Stomach (tissue), 9 donors: ENCODE measurements around the gene PROM2. TPM values are rescaled to one million over a fixed set of nuclear protein-coding genes. Genes with fewer than 3 reads are reported as not detected.

Experiments
- DNase-seq, 2 donors: peaks; one replicate each; pipeline versions ENCODE4 v3.0.0 to v3.0.0-alpha.2; 2013 to 2019
- H3K27ac ChIP-seq, 5 donors: fragments of 200-600 bp in 4 of 5; sonication (generic) in 4 of 5; one replicate each; pipeline ENCODE4 v1.5.1; 2013 to 2019; ENCODE audit warnings: mild to moderate bottlenecking in 1 of 5, moderate library complexity in 1 of 5
- H3K27me3 ChIP-seq, 3 donors: fragments of 200-600 bp; sonication (generic); one replicate each; pipeline ENCODE4 v1.5.1; 2017 to 2019; ENCODE audit warnings: mixed run types in 1 of 3
- H3K36me3 ChIP-seq, 4 donors: fragments of 200-600 bp; sonication (generic); 1 replicate in 3 of 4; 2 replicates in 1 of 4; pipeline ENCODE4 v1.5.1; 2016 to 2019
- H3K4me1 ChIP-seq, 4 donors: fragments of 200-600 bp; sonication (generic); one replicate each; pipeline ENCODE4 v1.5.1; 2016 to 2019
- H3K4me3 ChIP-seq, 4 donors: fragments of 200-600 bp; sonication (generic) in 3 of 4; one replicate each; pipeline ENCODE4 v1.5.1; 2016 to 2019; ENCODE audit warnings: mild to moderate bottlenecking in 1 of 4
- H3K9me3 ChIP-seq, 4 donors: fragments of 200-600 bp; sonication (generic); one replicate each; pipeline ENCODE4 v1.5.1; 2016 to 2019
- EP300 ChIP-seq: sonication (generic); formaldehyde crosslinking; IDR thresholded peaks from one replicate; pipeline ENCODE4 v1.6.1; 2017; ENCODE audit warnings: antibody characterized with exemption
- POLR2A ChIP-seq, 4 donors: fragments of 450-650 bp; IDR thresholded peaks; one replicate each; pipeline ENCODE4 v1.6.1; 2016; ENCODE audit warnings: antibody characterized with exemption in 4 of 4, control low read depth in 2 of 4, mild to moderate bottlenecking in 1 of 4, moderate library complexity in 1 of 4
- POLR2AphosphoS5 ChIP-seq, 3 donors: sonication (generic); formaldehyde crosslinking; IDR thresholded peaks; one replicate each; pipeline ENCODE4 v1.6.1; 2016; ENCODE audit warnings: antibody characterized with exemption in 3 of 3
- WGBS, 5 donors: extraction: QIAGEN DNeasy Blood & Tissue Kit in 3 of 5; methylation state at CpG; one replicate each; pipeline versions ENCODE4 v1.1.5 to v1.1.7; 2013 to 2018; 5-methylcytosine and 5-hydroxymethylcytosine counted together
- intact Hi-C: fragments of 100-400 bp; cut with DNase I; formaldehyde crosslinking; loops from one replicate; pipeline ENCODE4 v1.15.1; 2023; ENCODE audit warnings: low total_unique reads
- polyA plus RNA-seq, 3 donors: library from polyadenylated mRNA; stranded (reverse); fragments of 200-250 nt; gene quantifications; one replicate each; pipeline ENCODE4 v1.2.3, GENCODE V29; 2013
- total RNA-seq, 5 donors: library from RNA; depleted of rRNA; stranded (reverse); fragments of >200 nt; gene quantifications; one replicate each; pipeline versions ENCODE4 v1.1.0 to v1.2.3, GENCODE V29; 2014 to 2016
- TF ChIP-seq, protein P1 (sequence below), 7 experiments: fragments of 450-650 bp in 4 of 7; fragments of 200-600 bp in 3 of 7; sonication (generic) in 3 of 7; IDR thresholded peaks; one replicate each; pipeline ENCODE4 v1.5.1; 2016 to 2019; ENCODE audit warnings: antibody characterized with exemption in 7 of 7, control low read depth in 2 of 7, mild to moderate bottlenecking in 1 of 7
- donor health status: healthy with polysubstance abuse.
- donor health status: Bipolar disorder and iron deficiency.
- donor health status: healthy.

PROM2 gene
- total and polyA plus RNA-seq, 8 donors: 6.0 to 370 (median 27.9) TPM

DNA sequence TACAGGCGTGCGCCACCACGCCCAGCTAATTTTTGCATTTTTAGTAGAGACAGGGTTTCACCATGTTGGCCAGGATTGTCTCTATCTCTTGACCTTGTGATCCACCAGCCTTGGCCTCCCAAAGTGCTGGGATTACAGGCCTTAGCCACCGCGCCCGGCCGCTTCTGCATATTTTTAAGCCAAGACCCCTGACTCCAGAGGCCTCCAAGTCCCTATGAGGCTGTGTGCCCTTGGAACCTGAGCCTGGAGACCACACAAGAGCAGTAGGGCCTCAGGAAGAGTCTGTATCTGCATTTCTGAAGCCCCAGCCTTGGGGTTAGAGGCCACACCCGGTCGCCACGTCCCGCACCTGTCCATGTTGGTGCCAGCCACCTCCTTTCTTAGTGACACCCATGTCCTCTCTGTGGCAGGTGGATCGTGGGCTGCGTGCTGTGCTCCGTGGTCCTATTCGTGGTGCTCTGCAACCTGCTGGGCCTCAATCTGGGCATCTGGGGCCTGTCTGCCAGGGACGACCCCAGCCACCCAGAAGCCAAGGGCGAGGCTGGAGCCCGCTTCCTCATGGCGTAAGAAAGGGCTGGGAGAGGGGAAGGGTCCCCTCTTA is 5.3 kb downstream of the PROM2 start:
- intact Hi-C loops: no loop called here
- peaks cover 6 to 47% (median 39%) of the 10 kb centered on the region in 4 donors for H3K36me3 ChIP-seq
- WGBS, 5 donors: 91 to 96% (median 95%) methylated on average over 14 to 19 of the region's 19 CpGs

DNA sequence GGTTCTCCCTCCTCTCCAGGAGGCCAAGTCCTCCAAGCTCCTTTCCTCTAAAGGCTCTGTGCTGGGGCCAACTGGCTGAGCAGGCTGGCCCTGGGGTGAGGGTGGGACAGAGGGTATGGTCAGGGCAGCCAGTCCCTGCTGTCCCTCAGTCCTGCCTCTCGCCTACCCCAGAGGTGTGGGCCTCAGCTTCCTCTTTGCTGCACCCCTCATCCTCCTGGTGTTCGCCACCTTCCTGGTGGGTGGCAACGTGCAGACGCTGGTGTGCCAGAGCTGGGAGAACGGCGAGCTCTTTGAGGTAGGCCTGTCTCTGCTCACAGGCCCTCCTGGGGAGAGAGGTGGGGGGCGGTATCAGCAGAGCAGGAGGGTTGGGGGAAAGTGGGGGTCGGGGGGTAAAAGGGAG is 6.8 kb downstream of the PROM2 start:
- WGBS, 5 donors: 90 to 94% (median 91%) methylated on average over 6 to 8 of the region's 8 CpGs
- no peaks in the 10 kb centered on the region for H3K27me3 ChIP-seq
- peaks cover 10 to 21% (median 19%) of the 10 kb centered on the region in 4 donors for H3K4me1 ChIP-seq
- peaks cover 6 to 59% (median 47%) of the 10 kb centered on the region in 4 donors for H3K36me3 ChIP-seq
- H3K9me3 ChIP-seq: no peaks in the 10 kb centered on the region
- no peak overlapping the region for H3K4me3 ChIP-seq
- H3K27ac ChIP-seq: no peak overlapping the region
- intact Hi-C loops: no loop called here
- no peak for TF ChIP-seq POLR2A (IDR thresholded peaks at IDR 0.05)
- no peak for DNase-seq

More for the DNA sequence above, 5.3 kb downstream of the PROM2 start:
- Histone ChIP-seq H3K4me1 (peaks cover 13 to 27% (median 26%) of the 10 kb centered on the region in 4 donors), H3K27me3 (no peaks in the 10 kb centered on the region), H3K4me3 (no peak overlapping the region), H3K9me3 (no peaks in the 10 kb centered on the region), H3K27ac (no peak overlapping the region)
- no peak for DNase-seq
- TF ChIP-seq POLR2A (IDR thresholded peaks at IDR 0.05) (no peak), EP300 (no peak), POLR2AphosphoS5 (IDR thresholded peaks at IDR 0.05) (no peak)
- TF ChIP-seq, protein P1, sequence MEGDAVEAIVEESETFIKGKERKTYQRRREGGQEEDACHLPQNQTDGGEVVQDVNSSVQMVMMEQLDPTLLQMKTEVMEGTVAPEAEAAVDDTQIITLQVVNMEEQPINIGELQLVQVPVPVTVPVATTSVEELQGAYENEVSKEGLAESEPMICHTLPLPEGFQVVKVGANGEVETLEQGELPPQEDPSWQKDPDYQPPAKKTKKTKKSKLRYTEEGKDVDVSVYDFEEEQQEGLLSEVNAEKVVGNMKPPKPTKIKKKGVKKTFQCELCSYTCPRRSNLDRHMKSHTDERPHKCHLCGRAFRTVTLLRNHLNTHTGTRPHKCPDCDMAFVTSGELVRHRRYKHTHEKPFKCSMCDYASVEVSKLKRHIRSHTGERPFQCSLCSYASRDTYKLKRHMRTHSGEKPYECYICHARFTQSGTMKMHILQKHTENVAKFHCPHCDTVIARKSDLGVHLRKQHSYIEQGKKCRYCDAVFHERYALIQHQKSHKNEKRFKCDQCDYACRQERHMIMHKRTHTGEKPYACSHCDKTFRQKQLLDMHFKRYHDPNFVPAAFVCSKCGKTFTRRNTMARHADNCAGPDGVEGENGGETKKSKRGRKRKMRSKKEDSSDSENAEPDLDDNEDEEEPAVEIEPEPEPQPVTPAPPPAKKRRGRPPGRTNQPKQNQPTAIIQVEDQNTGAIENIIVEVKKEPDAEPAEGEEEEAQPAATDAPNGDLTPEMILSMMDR (IDR thresholded peaks at IDR 0.05): no peak

DNA sequence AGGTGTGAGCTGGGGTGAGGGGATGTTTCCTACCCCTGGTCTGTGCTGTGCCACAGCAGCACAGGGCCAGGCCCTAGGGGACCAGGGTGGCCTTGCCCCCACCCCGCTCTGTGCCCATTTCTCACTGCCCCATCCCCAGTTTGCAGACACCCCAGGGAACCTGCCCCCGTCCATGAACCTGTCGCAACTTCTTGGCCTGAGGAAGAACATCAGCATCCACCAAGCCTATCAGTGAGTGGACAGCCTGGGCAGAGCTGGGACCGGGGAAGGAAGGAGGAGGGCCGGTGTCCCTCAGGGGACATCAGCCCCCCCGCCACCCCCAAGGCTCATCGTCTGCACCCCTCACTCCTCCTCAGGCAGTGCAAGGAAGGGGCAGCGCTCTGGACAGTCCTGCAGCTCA is 7.5 kb downstream of the PROM2 start:
- TF ChIP-seq POLR2AphosphoS5 (IDR thresholded peaks at IDR 0.05) (no peak), EP300 (no peak), POLR2A (IDR thresholded peaks at IDR 0.05) (no peak)
- TF ChIP-seq, protein P1 (IDR thresholded peaks at IDR 0.05): no peak
- no peak overlapping the region for H3K27ac ChIP-seq
- intact Hi-C loops: no loop called here
- no peak for DNase-seq
- no peaks in the 10 kb centered on the region for H3K27me3 ChIP-seq
- H3K4me1 ChIP-seq: peaks cover 6 to 14% (median 12%) of the 10 kb centered on the region in 4 donors
- H3K36me3 ChIP-seq: peaks cover 6 to 63% (median 52%) of the 10 kb centered on the region in 4 donors
- WGBS, 5 donors: 87 to 97% (median 95%) methylated on average over 8 of the region's 8 CpGs
- H3K9me3 ChIP-seq: no peaks in the 10 kb centered on the region
- H3K4me3 ChIP-seq: no peak overlapping the region

DNA sequence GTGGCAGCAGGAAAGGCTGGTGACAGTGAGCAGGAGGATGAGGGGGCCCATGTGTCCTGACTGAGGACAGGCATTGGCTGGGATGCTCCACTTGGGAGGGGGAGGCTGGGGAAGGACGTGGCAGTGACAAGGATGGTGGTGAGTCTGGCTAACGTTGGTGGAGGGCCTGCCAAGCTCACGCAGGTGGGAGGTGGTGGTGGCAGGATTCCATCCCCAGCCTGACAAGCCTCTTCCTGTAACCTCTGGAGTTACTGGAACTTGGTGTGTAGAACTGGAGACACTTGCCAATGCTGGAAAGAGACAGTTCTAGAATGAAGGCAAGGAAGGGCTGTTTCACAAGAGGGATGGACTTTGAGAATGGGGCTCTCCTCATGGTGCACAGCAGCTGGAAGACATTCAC is 8.2 kb downstream of the PROM2 start:
- peaks cover under 1 to 7% (median 5%) of the 10 kb centered on the region in 4 donors for H3K4me1 ChIP-seq
- DNase-seq: no peak
- WGBS, 5 donors: 38 to 56% (median 54%) methylated on average over 3 of the region's 3 CpGs
- intact Hi-C loops: no loop called here
- H3K36me3 ChIP-seq: peaks cover 6 to 70% (median 59%) of the 10 kb centered on the region in 4 donors
- TF ChIP-seq POLR2AphosphoS5 (IDR thresholded peaks at IDR 0.05): no peak
- no peak for TF ChIP-seq EP300
- TF ChIP-seq, protein P1 (IDR thresholded peaks at IDR 0.05): no peak
- no peak for TF ChIP-seq POLR2A (IDR thresholded peaks at IDR 0.05)
- H3K27me3 ChIP-seq: no peaks in the 10 kb centered on the region
- no peak overlapping the region for H3K4me3 ChIP-seq
- no peaks in the 10 kb centered on the region for H3K9me3 ChIP-seq
- H3K27ac ChIP-seq: no peak overlapping the region

DNA sequence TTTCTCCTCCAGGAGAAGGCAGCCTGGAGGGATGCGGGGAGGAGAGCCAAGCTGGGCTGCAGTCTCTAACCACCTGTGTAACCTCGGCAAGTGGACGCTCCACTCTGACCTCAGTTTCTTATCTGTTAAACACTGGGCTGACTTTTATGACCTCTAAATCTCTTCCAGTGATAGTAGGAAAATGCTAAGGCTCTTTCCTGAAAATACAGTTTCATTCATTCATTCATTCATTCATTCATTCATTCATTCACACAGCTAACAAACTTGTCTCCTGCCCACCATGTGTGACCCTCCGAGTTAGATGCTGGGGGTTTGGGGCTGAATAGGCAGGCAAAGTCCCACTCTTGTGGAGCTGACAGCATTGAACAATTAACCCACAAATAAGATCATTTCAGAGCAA is 9.3 kb downstream of the PROM2 start:
- Histone ChIP-seq H3K27ac (no peak overlapping the region), H3K27me3 (no peaks in the 10 kb centered on the region), H3K9me3 (no peaks in the 10 kb centered on the region), H3K4me3 (no peak overlapping the region), H3K36me3 (peaks cover 6 to 81% (median 70%) of the 10 kb centered on the region in 4 donors), H3K4me1 (no peaks in the 10 kb centered on the region)
- TF ChIP-seq POLR2A (IDR thresholded peaks at IDR 0.05) (no peak), POLR2AphosphoS5 (IDR thresholded peaks at IDR 0.05) (no peak), EP300 (no peak)
- TF ChIP-seq, protein P1 (IDR thresholded peaks at IDR 0.05): no peak
- DNase-seq: no peak
- intact Hi-C loops: no loop called here
- WGBS, 5 donors: 65 to 85% (median 72%) methylated on average over 4 of the region's 4 CpGs
